Prostate gland (tissue), 2 donors: Measurements from ENCODE around the gene CBFA2T2.

Source experiments
- POLR2A ChIP-seq: fragments of 450-650 bp; IDR thresholded peaks from one replicate; pipeline ENCODE4 v1.6.1; 2016; ENCODE audit warnings: antibody characterized with exemption, mild to moderate bottlenecking
- POLR2AphosphoS5 ChIP-seq: sonication (generic); formaldehyde crosslinking; IDR thresholded peaks from one replicate; pipeline ENCODE4 v1.6.1; 2017; ENCODE audit warnings: antibody characterized with exemption
- TF ChIP-seq, protein P1 (sequence below), 4 experiments: fragments of 200-600 bp in 2 of 4; fragments of 450-650 bp in 2 of 4; sonication (generic) in 2 of 4; IDR thresholded peaks; 1 replicate in 3 of 4; 2 replicates in 1 of 4; pipeline ENCODE4 v1.5.1; 2016 to 2019; ENCODE audit warnings: antibody characterized with exemption in 4 of 4, mild to moderate bottlenecking in 2 of 4, moderate library complexity in 2 of 4

DNA sequence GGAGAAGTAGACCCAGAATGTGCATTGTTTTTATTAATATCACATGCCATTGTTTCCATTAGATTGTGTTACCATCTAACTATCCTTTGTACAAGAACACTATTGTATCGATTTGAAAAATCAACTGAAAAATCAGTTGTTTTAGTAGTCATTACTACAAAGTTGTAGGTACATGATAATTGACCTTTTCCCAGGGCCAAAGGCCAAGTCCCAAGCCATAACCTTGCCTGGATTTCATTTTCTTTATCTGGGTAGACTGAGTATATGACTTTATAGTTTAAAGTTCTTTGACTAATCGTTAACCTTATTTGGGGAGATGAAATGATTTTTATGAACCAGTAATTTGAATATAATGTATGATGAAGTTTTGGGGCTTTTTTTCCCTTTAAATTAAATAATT, 93.2 kb downstream of the CBFA2T2 start:
- TF ChIP-seq, protein P1, sequence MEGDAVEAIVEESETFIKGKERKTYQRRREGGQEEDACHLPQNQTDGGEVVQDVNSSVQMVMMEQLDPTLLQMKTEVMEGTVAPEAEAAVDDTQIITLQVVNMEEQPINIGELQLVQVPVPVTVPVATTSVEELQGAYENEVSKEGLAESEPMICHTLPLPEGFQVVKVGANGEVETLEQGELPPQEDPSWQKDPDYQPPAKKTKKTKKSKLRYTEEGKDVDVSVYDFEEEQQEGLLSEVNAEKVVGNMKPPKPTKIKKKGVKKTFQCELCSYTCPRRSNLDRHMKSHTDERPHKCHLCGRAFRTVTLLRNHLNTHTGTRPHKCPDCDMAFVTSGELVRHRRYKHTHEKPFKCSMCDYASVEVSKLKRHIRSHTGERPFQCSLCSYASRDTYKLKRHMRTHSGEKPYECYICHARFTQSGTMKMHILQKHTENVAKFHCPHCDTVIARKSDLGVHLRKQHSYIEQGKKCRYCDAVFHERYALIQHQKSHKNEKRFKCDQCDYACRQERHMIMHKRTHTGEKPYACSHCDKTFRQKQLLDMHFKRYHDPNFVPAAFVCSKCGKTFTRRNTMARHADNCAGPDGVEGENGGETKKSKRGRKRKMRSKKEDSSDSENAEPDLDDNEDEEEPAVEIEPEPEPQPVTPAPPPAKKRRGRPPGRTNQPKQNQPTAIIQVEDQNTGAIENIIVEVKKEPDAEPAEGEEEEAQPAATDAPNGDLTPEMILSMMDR (IDR thresholded peaks at IDR 0.05): no peak
- TF ChIP-seq POLR2A (no peak), POLR2AphosphoS5 (no peak)
